SJSA1 (cell line): Measurements from ENCODE around the gene GIN1. TPM values are rescaled to one million over a fixed set of nuclear protein-coding genes. Genes with fewer than 3 reads are reported as not detected.
A peak's percentile ranks its signal among the peaks of the same experiment; 100 is the strongest.

ENCODE experiments used
- DNase-seq, 2 experiments: peaks; one replicate each; pipeline ENCODE4 v3.0.0-alpha.2; 2015 to 2020; ENCODE audit warnings: low spot score in 2 of 2, low read depth in 1 of 2
- H3K27ac ChIP-seq: fragments of 250-450 bp; sonication (Bioruptor Pico); 2 replicates; pipeline ENCODE4 v1.5.1; 2020; ENCODE audit warnings: mild to moderate bottlenecking, moderate library complexity
- H3K27me3 ChIP-seq: fragments of 250-450 bp; sonication (Bioruptor Pico); replicated peaks from 2 replicates; pipeline ENCODE4 v1.5.1; 2020; ENCODE audit warnings: mild to moderate bottlenecking, moderate library complexity
- H3K36me3 ChIP-seq: fragments of 250-450 bp; sonication (Bioruptor Pico); 2 replicates; pipeline ENCODE4 v1.5.1; 2020; ENCODE audit warnings: mild to moderate bottlenecking
- H3K4me1 ChIP-seq: fragments of 250-450 bp; sonication (Bioruptor Pico); replicated peaks from 2 replicates; pipeline ENCODE4 v1.6.1; 2021; ENCODE audit warnings: mild to moderate bottlenecking
- H3K4me3 ChIP-seq: fragments of 250-450 bp; sonication (Bioruptor Pico); 2 replicates; pipeline ENCODE4 v1.5.1; 2020; ENCODE audit warnings: mild to moderate bottlenecking
- H3K9me3 ChIP-seq: fragments of 250-450 bp; sonication (Bioruptor Pico); replicated peaks from 2 replicates; pipeline ENCODE4 v1.5.1; 2020; ENCODE audit warnings: mild to moderate bottlenecking
- total RNA-seq: library from RNA; depleted of rRNA; stranded (reverse); fragments of >200 nt; shearing (Covaris generic); gene quantifications from 2 replicates; pipeline ENCODE4 v1.2.3, GENCODE V29; 2014; rRNA removed

GIN1 gene
- total RNA-seq, 1 experiment from 2014 or later = 6.6 TPM

DNA sequence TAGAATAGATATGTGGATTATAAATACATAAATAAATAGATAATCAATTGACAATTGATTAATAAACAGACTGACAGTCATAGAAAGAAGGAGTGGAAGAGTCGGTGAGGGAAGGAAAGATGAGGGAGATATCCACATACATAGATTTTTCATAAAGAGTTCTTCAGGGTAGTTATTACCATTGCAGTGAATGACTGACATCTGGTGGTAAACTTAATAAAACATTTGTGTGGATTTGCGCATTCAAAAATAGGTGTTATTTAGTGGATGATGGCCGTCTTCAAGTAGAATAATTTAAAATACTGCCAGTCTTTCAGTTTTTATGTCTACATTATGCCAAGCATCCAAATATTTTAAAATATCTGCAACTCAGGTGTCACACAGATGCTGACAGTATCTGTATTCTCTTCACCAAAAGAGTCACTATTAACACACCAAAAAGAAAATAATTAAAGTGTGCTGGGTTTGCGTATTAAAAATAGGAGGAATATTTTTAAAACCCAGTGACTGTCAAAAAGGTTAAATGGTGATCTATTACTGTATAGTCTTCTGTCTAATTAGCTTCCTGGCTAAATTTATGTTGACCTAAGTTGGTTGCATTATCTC, 78.8 kb downstream of the GIN1 start:
- Histone ChIP-seq H3K27me3 (no peaks in the 10 kb centered on the region; the same call in 1 of the 2 replicates), H3K9me3 (no peaks in the 10 kb centered on the region), H3K27ac (no peak overlapping the region), H3K4me3 (no peak overlapping the region), H3K4me1 (no peaks in the 10 kb centered on the region), H3K36me3 (no peaks in the 10 kb centered on the region)
- peak in 1 of 2 experiments; percentile 34 for DNase-seq

DNA sequence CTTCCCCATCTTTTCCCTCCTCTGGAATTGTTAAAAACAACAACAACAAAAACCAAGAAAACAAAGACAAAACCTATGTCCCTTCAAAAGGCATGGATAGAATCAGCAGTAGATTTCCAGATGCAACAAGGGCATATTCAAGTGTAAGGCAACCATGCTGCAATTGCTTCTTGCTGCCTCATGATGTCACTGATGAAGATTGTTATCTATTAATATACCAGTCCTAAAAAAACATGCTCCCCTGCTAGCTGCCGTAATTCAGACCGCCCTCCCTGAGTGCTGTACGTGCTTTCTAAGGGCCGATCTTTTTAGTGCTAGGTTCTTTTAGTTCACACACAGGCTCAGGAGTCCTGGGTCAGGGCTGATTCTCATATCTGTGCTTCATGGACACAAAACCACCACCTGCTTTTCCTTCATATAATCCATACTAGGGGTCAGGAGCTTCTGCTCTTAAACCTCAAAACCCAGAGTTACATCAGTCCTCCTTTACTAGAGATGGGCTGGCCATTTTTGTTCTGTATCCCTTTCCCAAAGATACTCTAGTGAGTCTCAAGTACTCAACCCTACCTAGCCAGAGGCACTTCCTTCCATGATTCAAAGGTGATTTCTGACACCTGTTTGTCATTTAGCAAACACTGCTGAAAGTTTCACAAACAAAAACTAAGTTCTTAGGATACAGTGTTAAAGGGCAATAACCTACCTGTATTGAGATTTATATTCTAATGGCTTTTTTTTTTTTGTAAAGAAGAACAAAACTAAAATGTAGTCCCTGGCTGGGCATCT, 82.1 kb downstream of the GIN1 start:
- H3K27me3 ChIP-seq = no peaks in the 10 kb centered on the region
- H3K4me1 ChIP-seq = no peaks in the 10 kb centered on the region
- H3K27ac ChIP-seq = no peak overlapping the region
- peaks cover 3% of the 10 kb centered on the region; the same call in 1 of the 2 replicates for H3K36me3 ChIP-seq
- no peaks in the 10 kb centered on the region for H3K9me3 ChIP-seq
- no peak overlapping the region for H3K4me3 ChIP-seq
- DNase-seq = no peak

DNA sequence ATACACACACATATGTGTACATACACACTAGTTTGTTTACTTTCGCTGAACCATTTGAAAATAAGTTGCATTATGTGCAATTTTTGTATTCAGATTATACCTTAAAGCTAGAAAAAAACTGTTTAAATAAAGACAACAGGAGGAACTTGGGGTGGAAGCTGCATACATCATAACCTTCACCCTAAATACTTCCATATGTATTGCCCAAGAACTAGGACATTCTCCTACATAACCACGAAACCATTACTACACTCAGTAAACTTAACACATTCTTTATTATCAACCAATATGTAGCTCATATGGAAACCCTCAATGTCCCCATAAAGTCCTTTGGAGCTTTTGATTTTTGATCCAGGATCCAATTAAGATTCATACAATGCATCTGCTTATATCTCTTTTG, 83.3 kb downstream of the GIN1 start:
- Histone ChIP-seq H3K4me3 (no peak overlapping the region), H3K27ac (no peak overlapping the region), H3K9me3 (no peaks in the 10 kb centered on the region), H3K4me1 (no peaks in the 10 kb centered on the region), H3K27me3 (no peaks in the 10 kb centered on the region), H3K36me3 (peaks cover 10% of the 10 kb centered on the region)
- DNase-seq = no peak

Other genes starting within 250 kb of the GIN1 start
- gene PPIP5K2, start 163 bp upstream of the GIN1 start, total RNA-seq = 115 and 118 TPM in 2 replicates
- 6.9 and 11.5 TPM in 2 replicates for gene MACIR, start 138.6 kb upstream of the GIN1 start, total RNA-seq